HG02623 (cell line): ENCODE measurements around the gene DISP3.

Experiments used
- ATAC-seq: cut with Tn5 transposase; IDR thresholded peaks from one replicate; pipeline ENCODE4 v1.9.1; 2021; ENCODE audit warnings: moderate library complexity; ENCODE audit not compliant: unreplicated experiment

DISP3 gene

GRCh38 chr1:11527541-11528452 is 48.8 kb downstream of the DISP3 start:
- ATAC-seq = no peak

GRCh38 chr1:11528611-11529261 is 49.8 kb downstream of the DISP3 start:
- ATAC-seq = no peak

DNA sequence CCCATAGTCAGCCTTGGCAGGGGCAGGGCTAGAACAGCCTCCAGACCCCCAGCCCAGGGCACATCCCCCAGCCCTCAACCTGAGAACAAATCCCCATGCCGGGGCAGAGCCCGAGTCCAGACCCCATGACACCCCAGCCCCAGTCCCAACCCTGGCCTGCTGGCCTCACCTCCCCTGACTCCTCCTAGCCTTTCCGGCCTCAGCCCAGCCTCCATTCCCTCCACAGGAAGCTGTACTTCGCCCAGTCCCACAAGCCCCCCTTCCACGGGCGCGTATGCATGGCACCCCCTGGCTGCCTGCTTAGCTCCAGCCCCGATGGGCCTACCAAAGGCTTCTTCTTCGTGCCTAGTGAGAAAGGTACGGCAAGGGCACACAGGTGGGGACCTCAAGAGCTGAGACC is 50.4 kb downstream of the DISP3 start:
- ATAC-seq = no peak

- no peak for ATAC-seq
These were observed 51.1 kb downstream of the DISP3 start for GRCh38 chr1:11529763-11530730.

GRCh38 chr1:11530731-11531311 is 51.9 kb downstream of the DISP3 start:
- ATAC-seq = no peak

DNA sequence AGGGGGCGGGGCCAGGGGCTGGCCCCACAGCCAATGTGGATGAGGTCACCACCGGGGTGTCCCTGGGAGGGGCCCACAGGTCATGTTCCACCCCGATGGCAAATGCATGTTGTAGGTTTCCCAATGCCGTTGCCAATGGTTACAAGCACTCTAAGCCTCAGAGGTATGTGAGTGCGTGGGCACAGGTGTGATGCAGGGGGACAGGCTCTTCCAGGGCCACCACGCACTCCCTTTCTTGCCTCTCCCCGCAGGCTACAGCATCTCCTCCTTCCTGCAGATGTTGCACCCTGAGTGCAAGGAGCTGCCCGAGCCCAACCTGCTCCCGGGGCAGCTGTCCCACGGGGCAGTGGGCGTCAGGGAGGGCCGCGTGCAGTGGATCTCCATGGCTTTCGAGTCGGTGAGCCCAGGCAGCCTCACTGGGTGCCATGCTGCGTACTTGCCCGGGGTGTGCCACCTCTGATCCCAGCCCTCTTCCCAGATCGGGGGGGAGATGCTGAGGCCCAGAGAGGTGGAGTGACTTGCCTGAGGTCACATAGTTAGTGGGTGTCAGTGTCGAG is 52.4 kb downstream of the DISP3 start:
- no peak for ATAC-seq

DNA sequence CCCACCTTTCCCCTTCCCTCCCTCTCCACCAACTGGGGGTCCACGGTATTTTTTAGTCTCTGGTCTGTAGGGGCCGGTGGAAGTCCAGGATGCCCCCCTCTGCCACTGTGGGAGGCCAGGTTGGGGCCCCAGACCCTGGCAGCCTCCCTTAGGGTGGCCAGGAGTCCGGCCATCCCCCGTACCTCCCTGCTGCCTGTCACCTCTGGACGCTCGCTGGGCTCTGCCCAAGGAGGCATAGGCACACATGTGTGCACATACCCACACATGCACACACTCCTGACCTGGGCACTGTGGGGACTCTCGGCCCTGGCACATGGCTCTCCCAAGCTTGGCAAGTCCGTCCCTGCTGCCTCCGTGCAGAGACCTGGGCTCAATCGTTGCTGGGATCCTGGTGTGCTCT is 53.0 kb downstream of the DISP3 start:
- ATAC-seq = no peak

- no peak for ATAC-seq
These were observed 55.1 kb downstream of the DISP3 start for GRCh38 chr1:11533790-11534787.

DNA sequence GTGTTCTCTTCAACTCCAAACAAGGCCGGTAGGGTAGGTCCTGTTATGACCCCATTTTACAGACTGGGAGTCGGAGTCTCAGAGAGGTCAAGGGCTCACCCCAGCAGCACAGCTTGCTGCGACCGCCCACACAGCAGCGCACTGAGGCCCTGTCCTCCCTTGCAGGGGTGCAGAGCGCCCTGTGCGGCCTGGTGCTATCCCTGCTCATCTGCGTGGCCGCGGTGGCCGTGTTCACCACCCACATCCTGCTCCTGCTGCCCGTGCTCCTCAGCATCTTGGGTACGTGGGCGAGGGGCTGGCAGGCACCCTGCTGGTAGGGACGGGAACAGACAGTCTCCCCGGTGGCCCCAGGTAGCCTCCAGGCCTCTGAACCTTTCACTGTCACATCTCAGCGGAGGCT is 55.9 kb downstream of the DISP3 start:
- ATAC-seq = no peak

- no peak for ATAC-seq
These were observed 56.4 kb downstream of the DISP3 start for GRCh38 chr1:11535316-11535715.

DNA sequence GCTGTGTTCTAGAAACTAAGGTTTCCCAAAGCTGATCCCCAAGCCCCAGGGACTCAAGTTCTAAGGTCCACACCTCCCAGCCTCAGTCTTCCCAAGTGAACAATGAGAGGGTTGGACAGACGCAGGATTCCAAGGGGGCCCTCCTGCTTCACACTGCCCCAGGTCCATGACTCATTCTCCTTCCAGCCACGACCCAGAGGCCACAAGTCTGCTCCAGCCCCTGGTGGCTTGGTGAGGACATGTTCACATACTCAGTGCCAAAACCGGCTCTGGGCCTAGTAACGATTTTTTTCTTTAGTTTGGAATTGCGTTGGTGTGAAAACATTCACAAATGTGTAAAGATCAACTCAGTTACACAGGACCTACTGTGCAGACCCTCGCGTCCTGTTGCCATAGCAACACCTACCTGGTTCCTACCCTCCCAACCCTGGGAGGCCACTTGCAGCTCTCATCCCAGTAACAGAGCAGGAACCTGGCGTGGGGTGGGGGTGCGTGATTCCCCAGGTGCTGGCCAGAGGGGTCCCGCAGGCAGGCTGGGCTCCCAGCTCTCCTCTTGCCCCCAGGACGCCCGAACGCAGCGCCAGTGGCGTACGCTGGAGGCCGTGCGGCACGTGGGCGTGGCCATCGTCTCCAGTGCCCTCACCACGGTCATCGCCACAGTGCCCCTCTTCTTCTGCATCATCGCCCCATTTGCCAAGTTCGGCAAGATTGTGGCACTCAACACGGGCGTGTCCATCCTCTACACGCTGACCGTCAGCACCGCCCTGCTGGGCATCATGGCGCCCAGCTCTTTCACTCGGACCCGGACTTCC is 57.0 kb downstream of the DISP3 start:
- no peak for ATAC-seq

GRCh38 chr1:11536573-11537379 is 57.8 kb downstream of the DISP3 start:
- no peak for ATAC-seq

DNA sequence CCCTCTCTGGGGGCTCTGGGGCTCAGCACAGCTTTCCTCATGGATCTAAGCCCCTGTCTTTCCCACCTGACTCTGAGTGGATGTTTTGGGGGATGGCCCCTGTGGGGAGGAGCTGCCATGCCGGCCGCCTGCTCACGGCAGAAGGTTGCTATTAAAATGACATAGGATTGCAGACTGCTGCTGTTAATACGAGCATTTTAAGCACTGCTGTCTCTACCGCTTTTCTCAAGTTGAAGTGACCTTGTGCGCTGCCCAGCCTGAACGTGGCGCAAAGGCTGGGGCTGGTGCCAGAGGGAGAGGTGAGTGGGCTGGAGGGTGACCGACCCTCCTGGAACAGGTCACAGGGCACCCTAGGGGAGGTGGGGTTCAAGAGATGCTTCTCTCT is 58.4 kb downstream of the DISP3 start:
- ATAC-seq = no peak

DNA sequence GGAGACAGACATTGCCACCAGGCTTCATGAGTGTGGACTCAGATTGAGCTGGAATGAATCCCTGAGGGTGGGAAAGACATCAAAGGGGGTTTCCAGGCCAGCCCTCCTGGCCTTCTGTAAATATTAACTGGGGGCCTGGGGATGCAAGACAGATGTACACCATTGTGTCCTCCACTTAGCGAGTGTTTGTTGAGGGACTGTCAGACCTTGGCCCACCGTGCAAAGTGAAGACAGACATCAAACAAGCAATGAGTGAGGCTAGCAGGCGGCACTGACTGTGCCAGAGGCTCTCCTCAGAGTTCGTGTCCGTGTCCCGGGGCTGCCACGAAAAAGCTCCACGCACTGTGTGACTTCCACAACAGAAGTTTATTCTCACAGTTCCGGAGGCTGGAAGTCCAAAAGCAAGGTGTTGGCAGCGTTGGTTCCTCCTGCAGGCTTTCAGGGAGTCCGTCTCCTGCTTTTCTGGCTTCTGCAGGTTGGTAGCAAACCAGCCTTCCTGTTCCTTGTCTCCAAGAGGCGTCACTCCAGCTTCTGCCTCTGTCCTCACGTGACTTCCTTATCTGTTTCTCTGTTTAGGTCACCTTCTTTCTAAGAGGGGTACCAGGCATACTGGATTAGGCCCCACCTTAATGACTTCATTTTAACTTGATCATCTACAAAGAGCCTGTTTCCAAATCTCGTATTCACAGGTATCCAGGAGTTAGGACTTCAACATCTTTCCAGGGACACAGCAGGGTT is 59.1 kb downstream of the DISP3 start:
- no peak for ATAC-seq

GRCh38 chr1:11538886-11539285 is 59.9 kb downstream of the DISP3 start:
- no peak for ATAC-seq

GRCh38 chr1:11539850-11540772 is 61.2 kb downstream of the DISP3 start:
- ATAC-seq = no peak
